NCI-H146 (cell line): ENCODE results near the gene SSRP1.
"Not testable (repeated sequence)": the region's sequence is repeated elsewhere in the genome, so short reads cannot be mapped to it uniquely, and the experiment has no call there.

Experiments
- DNase-seq: peaks from one replicate; lab custom pipeline; 2025; lab: John Stamatoyannopoulos, UW

Gene SSRP1

DNA sequence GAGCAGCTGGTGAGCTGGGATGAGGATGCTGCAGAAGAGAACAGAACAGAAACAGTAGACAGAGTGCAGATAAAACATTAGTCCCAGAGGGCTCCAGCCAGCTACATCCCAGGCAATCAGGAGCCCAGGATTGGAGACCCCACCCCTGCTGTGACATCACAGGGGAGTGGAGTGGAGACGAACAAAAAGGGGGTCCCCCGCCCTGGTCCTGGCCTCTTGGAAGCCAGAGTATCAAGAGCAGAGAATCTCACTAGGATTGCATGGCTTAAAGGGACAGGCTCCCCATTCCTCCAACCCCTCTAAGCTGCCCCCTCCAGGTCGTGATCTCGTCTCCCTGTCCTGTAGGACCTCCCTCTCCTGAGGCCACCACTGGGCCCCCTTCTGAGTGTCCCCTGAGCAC, 2.5 kb upstream of the SSRP1 start, which contains the start of gene P2RX3:
P2RX3 (plus strand) TSS at position 211 of the 400 bp plus-strand sequence. CDS start 199 bp downstream, outside the sequence.
- DNase-seq: no peak

- not testable (repeated sequence) for DNase-seq
Measured at GRCh38 chr11:57336856-57337255, 1.2 kb upstream of the SSRP1 start.

DNA sequence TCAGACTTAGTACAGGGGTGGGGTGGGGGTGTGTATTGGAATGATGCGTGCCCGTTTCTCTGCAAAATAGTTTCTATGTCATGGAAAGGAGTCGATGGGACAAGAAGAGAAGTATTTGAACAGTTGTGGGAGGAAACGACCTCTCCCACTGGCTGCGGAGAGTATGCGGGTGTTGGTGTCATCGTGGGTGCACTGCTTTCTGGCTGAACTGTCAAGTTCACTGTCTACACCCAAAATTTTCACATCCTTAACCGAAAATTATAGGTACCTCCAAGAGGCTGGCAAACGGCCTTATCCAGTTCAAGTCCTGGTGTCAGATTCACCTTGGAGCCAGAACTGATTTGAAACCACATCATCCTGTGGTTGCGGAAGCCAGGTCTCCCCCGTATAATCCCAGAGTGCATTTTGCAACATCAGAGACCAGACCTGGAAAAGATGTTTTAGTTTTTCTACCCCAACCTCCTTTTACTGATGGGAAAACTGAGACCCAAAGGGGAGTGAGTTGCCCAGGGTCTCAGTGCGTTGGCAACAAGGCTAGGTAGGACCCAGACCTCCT, 497 bp upstream of the SSRP1 start:
- DNase-seq: no peak

DNA sequence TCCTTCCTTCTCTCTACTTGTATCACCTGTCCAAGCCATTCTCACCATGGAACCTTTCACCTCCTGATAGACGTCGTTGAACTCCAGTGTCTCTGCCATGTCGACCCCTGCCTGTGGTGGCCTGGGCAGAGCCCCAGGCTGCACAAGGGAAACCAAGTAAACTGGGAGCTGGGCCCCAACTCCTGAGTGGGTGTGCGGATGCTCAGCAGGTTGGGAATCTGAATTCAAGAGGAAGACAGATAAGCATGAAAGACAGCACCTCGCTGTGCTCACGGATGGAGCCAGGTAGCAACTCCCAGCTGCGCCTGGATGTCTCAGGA, 709 bp downstream of the SSRP1 start:
- no peak for DNase-seq

DNA sequence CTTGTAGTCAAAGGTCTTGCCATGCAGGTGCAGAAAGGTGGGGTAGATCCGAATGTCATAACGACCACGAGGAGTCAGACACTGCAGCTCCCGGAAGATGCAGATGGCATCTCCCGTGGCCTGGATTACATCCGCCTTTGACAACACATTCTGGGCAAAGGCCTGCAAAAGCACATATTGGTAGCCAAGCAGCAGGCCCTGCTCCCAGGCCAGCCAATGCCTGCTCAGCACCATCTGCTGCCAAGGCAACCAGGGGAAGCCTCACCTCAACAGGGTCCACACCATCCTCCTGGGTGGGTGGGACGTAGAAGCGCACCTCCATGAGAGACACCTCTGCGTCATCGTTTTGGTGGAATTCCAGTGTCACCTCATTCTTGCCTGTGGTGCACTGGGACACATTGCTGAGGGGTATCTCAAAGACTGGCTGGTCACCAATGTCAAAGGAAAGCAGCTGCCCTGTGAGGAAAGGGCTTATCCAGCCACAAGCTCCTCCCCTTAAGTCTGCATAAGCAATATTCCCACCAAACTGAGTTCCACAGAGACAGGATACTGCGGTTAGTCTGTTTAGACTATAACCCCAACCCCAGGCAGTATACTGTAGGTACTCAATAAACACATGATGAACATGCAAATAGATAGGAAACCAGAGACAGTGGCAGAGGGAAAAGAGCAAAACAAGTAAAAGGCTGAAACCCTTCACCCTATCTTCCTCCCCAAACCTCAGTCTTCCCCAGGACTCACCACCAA, 2.8 kb downstream of the SSRP1 start:
- DNase-seq: no peak

DNA sequence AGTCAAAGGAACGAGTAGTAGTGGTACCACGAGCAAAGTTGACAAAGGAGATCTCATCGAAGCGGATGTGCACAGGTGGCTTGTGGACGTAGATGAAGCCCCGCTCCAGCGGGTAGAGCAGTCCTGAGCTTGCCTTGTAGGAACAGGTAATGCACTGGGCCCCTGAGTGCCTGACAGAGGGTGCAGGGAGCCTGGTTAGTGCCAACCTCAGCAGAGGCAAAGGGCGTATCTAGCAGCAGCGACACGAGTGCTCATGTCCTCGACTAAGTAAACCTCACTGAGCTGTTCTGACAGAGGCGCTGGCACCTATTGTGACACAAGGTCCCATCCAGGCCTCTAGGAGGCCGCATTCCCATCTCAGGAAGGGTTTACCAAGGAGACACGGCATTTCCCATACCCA, 4.0 kb downstream of the SSRP1 start:
- DNase-seq: no peak

DNA sequence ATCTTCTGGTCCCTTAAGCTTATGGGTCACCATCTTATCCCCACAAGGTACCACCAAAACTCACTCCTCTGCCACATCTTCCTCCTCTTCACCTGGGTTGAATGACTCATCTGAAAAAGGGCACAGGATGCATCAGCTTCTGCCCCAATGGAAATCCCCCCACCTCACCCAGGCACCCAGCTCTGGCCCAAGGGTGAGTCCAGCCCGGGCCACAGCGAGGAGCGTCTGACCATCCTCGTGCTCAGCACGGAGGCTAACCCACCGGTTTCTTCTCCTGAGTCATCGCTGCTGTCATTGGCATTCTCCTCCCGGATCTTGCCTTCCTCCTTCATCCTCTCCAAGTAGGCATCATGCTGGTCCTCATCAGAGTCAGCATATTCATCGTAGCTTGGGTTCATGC, 5.7 kb downstream of the SSRP1 start:
- DNase-seq: no peak

- no peak for DNase-seq
Measured at GRCh38 chr11:57327721-57328120, 8.0 kb downstream of the SSRP1 start.

DNA sequence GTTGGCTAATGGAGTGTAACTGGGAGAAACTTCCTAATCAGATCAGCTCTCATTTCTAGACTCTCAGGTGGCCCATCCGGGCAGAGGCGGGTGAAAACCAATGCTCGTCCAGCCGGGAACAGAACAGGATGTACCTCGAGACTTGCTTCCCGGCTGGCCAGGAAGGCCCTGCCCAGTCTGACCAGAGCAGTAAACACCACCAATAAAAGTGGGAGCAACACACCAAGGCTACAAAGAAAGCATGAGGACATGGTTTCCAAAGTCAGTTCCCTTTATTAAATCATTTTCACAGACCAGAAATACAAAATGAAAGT, 10.0 kb downstream of the SSRP1 start:
- peak; percentile 48 for DNase-seq

DNA sequence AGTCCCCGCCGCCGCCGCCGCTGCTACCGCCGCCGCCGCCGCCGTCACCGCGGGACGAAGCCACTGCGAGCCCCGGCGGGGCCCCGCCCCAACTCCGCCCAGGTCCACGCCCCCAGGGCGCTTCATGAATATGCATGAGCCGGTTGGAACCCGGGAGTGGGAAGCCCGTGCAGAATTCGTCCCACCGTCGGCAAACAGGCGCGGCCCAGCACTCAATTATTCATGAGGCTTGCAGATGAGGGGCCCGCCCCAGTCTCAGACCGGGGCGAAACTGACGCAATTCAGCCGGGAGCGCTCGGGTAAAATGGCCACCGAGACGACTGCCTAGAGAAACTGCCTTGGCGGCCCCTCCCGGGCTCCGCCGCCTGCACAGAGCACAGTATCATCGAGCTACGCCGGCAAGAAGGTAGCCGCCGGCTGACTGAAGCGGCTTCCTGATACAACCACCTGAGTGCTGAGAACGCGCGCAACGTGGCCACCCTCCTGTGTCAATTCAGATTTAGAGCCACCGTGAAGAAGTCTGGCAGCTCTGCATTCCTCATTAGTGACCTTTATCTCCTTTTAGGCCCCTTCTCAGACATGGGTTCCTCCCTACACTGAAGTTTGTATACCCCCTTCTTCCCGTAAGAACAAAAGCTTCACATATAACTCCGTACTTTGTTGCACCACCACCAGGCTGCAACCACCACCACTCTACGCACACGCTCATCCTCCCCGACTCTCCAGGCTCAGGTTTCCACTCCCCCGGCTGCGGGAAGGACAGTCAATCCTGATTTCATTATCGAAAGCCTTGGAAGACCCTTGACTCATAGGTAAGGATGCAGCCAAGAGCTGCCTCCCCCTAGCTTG, 10.6 kb downstream of the SSRP1 start, which contains the start of gene TNKS1BP1:
TNKS1BP1 (minus strand) TSS at position 67 of the 849 bp plus-strand sequence. CDS start 3,067 bp downstream, outside the sequence.
- peak; percentile 95 for DNase-seq

- peak; percentile 82 for DNase-seq
Measured at GRCh38 chr11:57324154-57324885, 11.4 kb downstream of the SSRP1 start.

DNA sequence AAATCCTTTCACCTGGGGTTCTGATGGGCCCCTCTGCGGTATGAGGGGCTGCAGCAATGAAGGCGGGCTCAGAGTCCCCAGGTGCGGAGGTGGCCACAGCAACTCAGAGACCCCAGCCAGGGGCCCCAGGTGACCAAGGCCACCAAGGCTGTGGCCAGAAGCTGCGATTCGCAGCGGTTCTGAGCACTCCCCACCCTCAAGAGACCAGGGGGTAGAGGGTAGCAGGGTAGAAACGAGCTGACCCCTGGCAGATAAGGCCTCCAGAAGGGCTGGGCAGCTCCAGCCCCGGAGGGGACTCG, 11.9 kb downstream of the SSRP1 start:
- DNase-seq: no peak

DNA sequence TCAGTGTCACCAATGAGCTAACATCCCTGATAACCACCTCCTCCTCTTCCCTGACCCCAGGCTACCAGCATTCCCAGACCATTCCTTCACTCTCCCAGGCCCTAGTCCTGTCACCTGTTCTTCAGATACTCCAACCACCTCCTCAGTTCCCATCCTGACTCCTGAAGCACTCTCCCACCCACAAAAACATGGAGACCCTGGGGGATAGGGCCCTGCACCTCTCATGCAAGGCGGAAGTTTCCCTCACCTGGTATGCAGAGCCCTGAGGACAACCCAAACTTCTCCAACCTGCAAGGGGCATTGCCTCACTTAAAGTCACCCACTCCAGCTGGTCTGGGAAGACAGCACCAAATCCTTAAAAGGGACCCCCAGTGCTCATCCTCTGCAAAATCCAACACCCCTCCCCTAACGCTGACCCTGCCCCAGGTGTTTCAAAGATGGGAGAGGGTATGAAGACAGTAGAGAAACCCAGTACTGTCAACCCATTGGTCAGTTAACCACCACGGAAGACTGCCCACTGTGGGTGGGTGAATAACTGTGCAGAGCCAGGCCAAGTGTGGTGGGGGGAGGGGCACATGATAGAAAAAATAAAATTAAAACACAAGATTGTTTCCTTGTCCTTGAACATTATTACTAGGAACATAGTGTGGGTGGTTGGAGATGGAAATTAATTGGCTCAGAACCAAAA, 12.4 kb downstream of the SSRP1 start:
- DNase-seq: no peak

DNA sequence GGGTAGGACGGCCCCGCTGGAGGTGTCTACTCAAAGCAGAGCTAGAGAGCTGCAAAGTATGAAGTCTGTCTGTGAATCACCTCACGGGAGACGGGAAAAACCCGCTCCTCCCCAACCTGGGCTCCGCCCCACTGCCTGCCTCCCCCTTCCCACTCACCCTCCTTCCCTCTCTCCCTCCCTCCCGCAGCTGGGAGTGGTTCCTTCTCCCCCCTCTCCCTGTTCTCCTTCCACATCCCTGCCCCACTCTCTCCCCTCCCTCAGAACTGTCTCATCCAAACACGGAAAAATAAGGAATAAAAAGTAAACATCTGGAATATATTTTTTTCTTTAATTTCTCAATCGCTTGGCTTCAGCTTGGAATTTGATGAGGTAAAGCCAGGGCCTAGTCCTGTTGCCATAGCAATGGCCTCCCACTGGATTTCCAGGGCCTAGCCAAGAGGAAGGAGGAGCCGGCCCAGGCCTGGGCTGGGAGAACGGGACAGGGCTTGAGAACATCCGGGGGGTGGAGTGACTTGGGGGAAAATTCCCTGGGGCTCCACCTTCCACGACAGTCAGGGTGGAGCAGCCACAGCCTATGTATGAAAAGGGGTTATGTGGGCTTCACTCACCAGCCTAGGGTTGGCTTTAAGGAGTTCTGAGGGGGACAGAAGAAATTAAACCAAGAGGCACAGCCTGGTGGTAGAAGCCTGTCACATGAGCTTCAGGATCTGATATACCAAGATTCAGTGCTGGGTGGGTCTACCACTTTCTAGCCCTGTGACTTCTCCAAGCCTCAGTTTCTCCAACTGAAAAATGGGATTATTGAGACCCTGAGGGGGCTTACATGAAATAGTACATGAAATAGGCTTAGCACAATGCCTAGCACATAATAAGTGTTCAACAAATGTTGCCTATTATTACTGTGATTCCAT, 13.2 kb downstream of the SSRP1 start:
- DNase-seq: no peak

DNA sequence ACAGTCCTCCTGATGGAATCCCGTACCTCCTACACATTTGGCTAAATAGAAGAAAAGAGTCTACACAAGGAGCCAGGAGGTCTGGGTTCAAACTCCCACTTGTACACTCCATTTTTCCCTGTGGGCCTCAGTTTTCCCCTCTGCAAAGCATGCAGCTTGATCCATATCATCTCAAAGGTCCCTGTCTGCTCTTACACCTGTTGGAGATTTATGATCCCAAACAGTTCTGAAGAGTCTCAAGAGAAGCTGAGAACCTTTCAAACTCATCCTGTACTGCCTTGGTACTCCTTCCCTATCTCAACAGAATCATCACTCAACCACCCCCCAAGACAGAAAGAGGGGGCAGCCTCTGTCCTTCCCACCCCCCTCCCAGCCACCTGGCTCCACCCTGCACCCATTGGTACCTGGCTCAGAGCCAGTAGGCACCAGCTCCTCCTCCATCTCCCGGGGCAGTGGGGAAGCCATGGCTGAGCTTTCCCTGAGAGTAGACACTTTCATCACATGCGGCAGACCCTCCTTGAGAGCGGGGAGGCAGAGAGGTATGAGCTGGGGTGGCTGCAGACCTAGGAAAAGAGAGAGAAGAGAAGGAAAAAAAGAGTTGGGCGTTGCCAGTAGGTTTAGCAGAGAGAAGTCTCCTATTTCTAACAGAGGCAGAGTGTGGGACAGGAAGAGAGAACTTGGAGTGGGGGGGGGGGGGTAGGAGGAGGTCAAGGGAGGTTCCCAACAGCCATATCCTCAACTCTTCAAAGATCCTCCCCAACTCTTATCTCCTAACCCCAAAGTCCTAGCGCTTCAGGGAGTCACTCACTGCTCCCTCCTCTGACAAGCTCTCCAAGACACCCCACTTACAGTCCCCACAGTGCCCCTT, 14.1 kb downstream of the SSRP1 start:
- DNase-seq: no peak

GRCh38 chr11:57320719-57321387, 14.8 kb downstream of the SSRP1 start:
- DNase-seq: no peak

GRCh38 chr11:57320067-57320718, 15.5 kb downstream of the SSRP1 start:
- DNase-seq: no peak

- DNase-seq: no peak
Measured at GRCh38 chr11:57318178-57318577, 17.5 kb downstream of the SSRP1 start.

DNA sequence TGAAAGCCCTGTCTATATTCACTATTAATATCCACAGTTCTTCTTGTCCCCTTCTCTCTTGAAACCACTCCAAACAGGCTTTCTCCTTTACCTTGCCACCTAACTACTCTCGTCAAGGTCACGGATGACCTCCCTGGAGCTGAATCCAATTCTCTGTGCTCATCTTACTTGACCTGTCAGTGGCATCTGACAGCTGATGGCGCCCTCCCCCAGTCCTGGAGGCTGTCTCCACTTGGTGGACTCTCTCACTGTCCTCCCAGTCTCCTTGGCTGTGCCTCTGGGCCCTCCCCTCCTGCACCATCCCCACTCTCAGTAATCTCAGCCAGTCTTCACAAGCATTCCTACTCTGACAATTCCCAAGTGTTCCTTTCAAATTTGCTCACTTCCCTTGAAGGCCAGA, 19.7 kb downstream of the SSRP1 start:
- no peak for DNase-seq
